OCI-LY7 (cell line): Measurements from ENCODE around the gene ASCC1. TPM values are rescaled to one million over a fixed set of nuclear protein-coding genes. Genes with fewer than 3 reads are reported as not detected.
"Not testable (repeated sequence)": the region's sequence is repeated elsewhere in the genome, so short reads cannot be mapped to it uniquely, and the experiment has no call there.

Source experiments
- BruUV-seq: library from RNA; stranded (reverse); fragments of 400-500 nt; replicated peaks from 2 replicates; lab custom pipeline; 2021; lab: Mats Ljungman, UMichigan
- CTCF ChIA-PET: fragments of 300-600 bp; sonication (Branson Sonifier 250); formaldehyde crosslinking; loops from one replicate; lab custom pipeline; 2022; ENCODE audit warnings: antibody characterized with exemption; ENCODE audit not compliant: unreplicated experiment; lab: Charles Lee
- POLR2A ChIA-PET: fragments of 300-600 bp; sonication (Branson Sonifier 250); formaldehyde crosslinking; loops from one replicate; lab custom pipeline; 2022; ENCODE audit warnings: antibody characterized with exemption; lab: Charles Lee
- DNase-seq: peaks from one replicate; pipeline ENCODE4 v3.0.0-alpha.2; 2015; ENCODE audit warnings: low spot score
- H2AFZ ChIP-seq: fragments of 200-600 bp; sonication (generic), shearing (Covaris generic); 2 replicates; pipeline ENCODE4 v1.6.1; 2014; ENCODE audit warnings: mild to moderate bottlenecking, antibody characterized with exemption, low read length, moderate library complexity
- H3K27ac ChIP-seq: fragments of 200-600 bp; sonication (generic); 2 replicates; pipeline ENCODE4 v1.5.1; 2014; ENCODE audit warnings: mixed run types, low read depth, mild to moderate bottlenecking, moderate library complexity, low read length, inconsistent platforms; ENCODE audit not compliant: poor library complexity, severe bottlenecking
- H3K36me3 ChIP-seq: fragments of 200-600 bp; sonication (generic); 2 replicates; pipeline ENCODE4 v1.6.1; 2014; ENCODE audit warnings: mild to moderate bottlenecking, antibody characterized with exemption, low read length, moderate library complexity, mixed read lengths; ENCODE audit not compliant: insufficient read depth
- H3K4me1 ChIP-seq: fragments of 200-600 bp; sonication (generic); 2 replicates; pipeline ENCODE4 v1.5.1; 2014; ENCODE audit warnings: mild to moderate bottlenecking, low read length; ENCODE audit not compliant: insufficient read depth, poor library complexity, severe bottlenecking
- H3K4me2 ChIP-seq: fragments of 200-600 bp; sonication (generic); 2 replicates; pipeline ENCODE4 v1.6.1; 2014; ENCODE audit warnings: mild to moderate bottlenecking, low read length
- H3K4me3 ChIP-seq: fragments of 200-600 bp; sonication (generic); 2 replicates; pipeline ENCODE4 v1.5.1; 2014; ENCODE audit warnings: mild to moderate bottlenecking, low read depth, low read length; ENCODE audit not compliant: poor library complexity, severe bottlenecking
- H3K79me2 ChIP-seq: fragments of 200-600 bp; sonication (generic); 2 replicates; pipeline ENCODE4 v1.6.1; 2016; ENCODE audit warnings: low read depth, mild to moderate bottlenecking, low read length, moderate library complexity, mixed read lengths; ENCODE audit not compliant: insufficient read depth
- H3K9me2 ChIP-seq: fragments of 200-600 bp; sonication (generic); 2 replicates; pipeline ENCODE4 v1.6.1; 2016; ENCODE audit warnings: mild to moderate bottlenecking, low read length, mixed read lengths; ENCODE audit not compliant: insufficient read depth
- H3K9me3 ChIP-seq: fragments of 200-600 bp; sonication (generic); 2 replicates; pipeline ENCODE4 v1.6.1; 2014; ENCODE audit warnings: mild to moderate bottlenecking, mixed run types, low read length, mixed read lengths
- H4K20me1 ChIP-seq: fragments of 200-600 bp; sonication (generic); 2 replicates; pipeline ENCODE4 v1.6.1; 2014; ENCODE audit warnings: mild to moderate bottlenecking, antibody characterized with exemption, low read length, moderate library complexity, mixed read lengths; ENCODE audit not compliant: insufficient read depth
- EZH2phosphoT487 ChIP-seq: fragments of 200-600 bp; sonication (generic); IDR thresholded peaks from 2 replicates; pipeline ENCODE4 v1.6.1; 2018; ENCODE audit warnings: low read depth, borderline replicate concordance, mild to moderate bottlenecking, mixed run types, antibody characterized with exemption, low read length, moderate library complexity, mixed read lengths
- intact Hi-C: fragments of 100-400 bp; cut with micrococcal nuclease; formaldehyde crosslinking; loops from one replicate; pipeline ENCODE4 v1.10.0; 2022; ENCODE audit not compliant: unreplicated experiment
- total RNA-seq, 2 experiments: library from RNA; depleted of rRNA in 1 of 2; stranded (reverse); fragments of >200 nt in 1 of 2; shearing (Covaris generic) in 1 of 2; gene quantifications; 2 replicates each; pipeline ENCODE4 v1.2.3, GENCODE V29; 2014 to 2022
- TF ChIP-seq, protein P1 (sequence below): fragments of 200-600 bp; sonication (generic); conservative IDR thresholded peaks from 2 replicates; pipeline ENCODE4 v1.5.1; 2014; ENCODE audit warnings: mild to moderate bottlenecking, antibody characterized with exemption, low read length, moderate library complexity, mixed read lengths

ASCC1 gene
- total RNA-seq, 2 experiments from 2014 or later, result 27.1 to 59.9 TPM

DNA sequence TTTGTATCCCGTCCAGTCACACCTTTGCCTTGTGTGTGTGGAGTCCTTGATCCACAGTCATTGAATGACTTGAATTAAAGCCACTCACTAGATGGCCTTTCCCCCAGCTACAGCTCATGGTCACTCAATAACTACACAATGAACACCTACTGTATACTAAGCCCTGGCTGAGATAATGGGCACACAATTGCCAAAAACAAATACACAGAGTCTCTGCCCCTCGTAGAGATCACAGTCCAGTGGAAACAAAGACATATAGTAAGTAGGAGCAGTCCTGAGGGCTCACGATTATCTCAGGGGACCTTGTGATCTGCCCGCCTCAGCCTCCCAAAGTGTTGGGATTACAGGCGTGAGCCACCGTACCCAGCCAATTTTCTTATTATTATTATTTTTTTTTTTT lies 35.6 kb upstream of the ASCC1 start:
- H3K4me2 ChIP-seq, result no peak overlapping the region
- BruUV-seq, result no TSS peak
- ChIA-PET CTCF (no interaction called here), POLR2A (interaction anchor here (0.7 to 2.2 kb wide), 4 partner anchors 8 to 78 kb away, joined by 3 to 4 read pairs (median 3); partner anchors contain the start of gene DDIT4)
- H3K4me1 ChIP-seq, result peaks cover 52% of the 10 kb centered on the region
- H2AFZ ChIP-seq, result no peak overlapping the region
- H3K4me3 ChIP-seq, result no peak overlapping the region
- no peak for DNase-seq
- no peaks in the 10 kb centered on the region for H3K9me2 ChIP-seq
- no peaks in the 10 kb centered on the region for H3K79me2 ChIP-seq
- no peak overlapping the region for H3K27ac ChIP-seq
- H3K36me3 ChIP-seq, result no peaks in the 10 kb centered on the region
- intact Hi-C loops, result no loop called here
- H4K20me1 ChIP-seq, result no peaks in the 10 kb centered on the region
- H3K9me3 ChIP-seq, result no peaks in the 10 kb centered on the region
- TF ChIP-seq, protein P1, sequence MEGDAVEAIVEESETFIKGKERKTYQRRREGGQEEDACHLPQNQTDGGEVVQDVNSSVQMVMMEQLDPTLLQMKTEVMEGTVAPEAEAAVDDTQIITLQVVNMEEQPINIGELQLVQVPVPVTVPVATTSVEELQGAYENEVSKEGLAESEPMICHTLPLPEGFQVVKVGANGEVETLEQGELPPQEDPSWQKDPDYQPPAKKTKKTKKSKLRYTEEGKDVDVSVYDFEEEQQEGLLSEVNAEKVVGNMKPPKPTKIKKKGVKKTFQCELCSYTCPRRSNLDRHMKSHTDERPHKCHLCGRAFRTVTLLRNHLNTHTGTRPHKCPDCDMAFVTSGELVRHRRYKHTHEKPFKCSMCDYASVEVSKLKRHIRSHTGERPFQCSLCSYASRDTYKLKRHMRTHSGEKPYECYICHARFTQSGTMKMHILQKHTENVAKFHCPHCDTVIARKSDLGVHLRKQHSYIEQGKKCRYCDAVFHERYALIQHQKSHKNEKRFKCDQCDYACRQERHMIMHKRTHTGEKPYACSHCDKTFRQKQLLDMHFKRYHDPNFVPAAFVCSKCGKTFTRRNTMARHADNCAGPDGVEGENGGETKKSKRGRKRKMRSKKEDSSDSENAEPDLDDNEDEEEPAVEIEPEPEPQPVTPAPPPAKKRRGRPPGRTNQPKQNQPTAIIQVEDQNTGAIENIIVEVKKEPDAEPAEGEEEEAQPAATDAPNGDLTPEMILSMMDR, result no peak
- TF ChIP-seq EZH2phosphoT487, result no peak

DNA sequence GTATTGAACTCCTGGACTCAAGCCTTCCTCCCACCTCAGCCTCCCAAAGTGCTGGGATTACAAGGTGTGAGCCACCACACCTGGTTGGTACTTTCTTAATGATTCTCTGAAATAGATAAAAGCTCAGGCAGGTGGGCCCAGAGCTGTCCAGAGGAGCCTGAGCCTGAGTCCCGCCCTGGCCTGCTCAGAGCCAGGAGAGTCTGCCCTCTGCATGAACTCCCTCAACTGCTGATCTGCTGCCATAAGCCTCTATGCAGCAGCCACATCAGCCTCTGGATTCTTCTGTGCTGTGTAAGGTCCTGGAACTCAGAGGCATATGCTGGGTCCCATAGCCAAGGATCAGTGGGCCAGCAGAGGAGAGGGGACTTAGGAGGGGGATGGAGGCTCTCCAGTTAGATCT lies 34.6 kb upstream of the ASCC1 start:
- POLR2A ChIA-PET, result interaction anchor here (0.7 to 2.2 kb wide), 4 partner anchors 9 to 36 kb away, joined by 3 to 4 read pairs (median 3); partner anchors contain the start of gene DDIT4

DNA sequence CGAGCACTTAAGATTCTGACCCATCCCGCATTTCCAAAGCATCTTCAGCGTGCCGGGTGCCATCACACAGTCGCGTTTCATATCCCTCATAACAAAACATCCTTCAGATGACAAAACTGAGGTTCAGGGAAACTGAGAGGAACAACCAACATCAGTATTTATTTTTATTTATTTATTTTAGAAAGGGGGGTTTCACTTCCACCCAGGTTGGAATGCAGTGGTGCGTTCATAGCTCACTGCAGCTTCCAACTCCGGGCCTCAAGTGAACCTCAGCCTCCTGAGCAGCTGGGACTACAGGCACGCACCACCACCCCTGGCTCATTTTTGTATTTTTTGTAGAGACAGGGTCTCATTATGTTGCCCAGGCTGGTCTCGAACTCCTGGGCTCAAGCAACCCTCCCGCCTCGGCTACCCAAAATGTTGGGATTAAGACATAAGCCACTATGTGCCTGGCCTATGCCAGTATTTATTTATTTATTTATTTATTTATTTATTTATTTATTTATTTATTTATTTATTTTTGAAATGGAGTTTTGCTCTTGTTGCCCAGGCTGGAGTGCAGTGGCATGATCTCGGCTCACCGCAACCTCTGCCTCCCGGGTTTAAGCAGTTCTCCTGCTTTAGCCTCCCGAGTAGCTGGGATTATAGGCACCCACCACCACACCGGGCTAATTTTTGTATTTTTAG lies 33.2 kb upstream of the ASCC1 start:
- H3K9me2 ChIP-seq, H3K79me2 ChIP-seq, H3K9me3 ChIP-seq, intact Hi-C loops, BruUV-seq, H4K20me1 ChIP-seq, CTCF ChIA-PET, H3K36me3 ChIP-seq: not testable (repeated sequence)
- POLR2A ChIA-PET, result interaction anchor here (0.6 to 1.0 kb wide), 4 partner anchors 10 to 159 kb away, joined by 3 to 4 read pairs (median 4); no protein-coding TSS in a partner anchor
- Histone ChIP-seq H3K4me1 (peaks cover 54% of the 10 kb centered on the region), H3K4me3 (peak overlapping the region; percentile 57), H3K27ac (peak overlapping the region; percentile 95), H3K4me2 (peak overlapping the region; percentile 73), H2AFZ (peak overlapping the region; percentile 77; the same call in 1 of the 2 replicates)
- DNase-seq, result peak; percentile 41

More for the DNA sequence above, 34.6 kb upstream of the ASCC1 start:
- Histone ChIP-seq H2AFZ (peak overlapping the region; percentile 61; the same call in 1 of the 2 replicates), H3K9me2 (no peaks in the 10 kb centered on the region), H3K9me3 (no peaks in the 10 kb centered on the region), H3K4me3 (no peak overlapping the region), H3K79me2 (no peaks in the 10 kb centered on the region), H3K36me3 (no peaks in the 10 kb centered on the region), H3K27ac (no peak overlapping the region), H3K4me2 (no peak overlapping the region), H4K20me1 (no peaks in the 10 kb centered on the region), H3K4me1 (peaks cover 57% of the 10 kb centered on the region)
- intact Hi-C loops, result no loop called here
- CTCF ChIA-PET, result no interaction called here
- DNase-seq, result no peak
- TF ChIP-seq, protein P1, result no peak
- no peak for TF ChIP-seq EZH2phosphoT487
- BruUV-seq, result no TSS peak
